ENCODE measurements around the gene PTCD1. TPM values are rescaled to one million over a fixed set of nuclear protein-coding genes. Genes with fewer than 3 reads are reported as not detected.
"Not testable (repeated sequence)": the region's sequence is repeated elsewhere in the genome, so short reads cannot be mapped to it uniquely, and the experiment has no call there.

The PTCD1 gene
- total RNA-seq, 1 experiment from 2014 or later: 10.9 TPM

- in situ Hi-C loops (cut with HindIII; ENCODE audit: low sequenced_read_pairs): no loop called here
- peak; percentile 66 for DNase-seq (ENCODE audit: low spot score)
Measured at GRCh38 chr7:99393355-99394187, 45.0 kb downstream of the PTCD1 start.

- in situ Hi-C loops (cut with HindIII; ENCODE audit: low sequenced_read_pairs): no loop called here
- peak; percentile 82 for DNase-seq (ENCODE audit: low spot score)
Measured at GRCh38 chr7:99392659-99393354, 45.8 kb downstream of the PTCD1 start.

- DNase-seq (ENCODE audit: low spot score): no peak
- in situ Hi-C loops (cut with HindIII; ENCODE audit: low sequenced_read_pairs): no loop called here
Measured at GRCh38 chr7:99392046-99392445, 46.6 kb downstream of the PTCD1 start.

- in situ Hi-C loops (cut with HindIII; ENCODE audit: low sequenced_read_pairs): no loop called here
- DNase-seq (ENCODE audit: low spot score): no peak
Measured at GRCh38 chr7:99390941-99391602, 47.5 kb downstream of the PTCD1 start.

GRCh38 chr7:99389772-99390171 is 48.8 kb downstream of the PTCD1 start:
- in situ Hi-C loops (cut with HindIII; ENCODE audit: low sequenced_read_pairs): no loop called here
- DNase-seq (ENCODE audit: low spot score): no peak

- no peak for DNase-seq (ENCODE audit: low spot score)
- in situ Hi-C loops (cut with HindIII; ENCODE audit: low sequenced_read_pairs): no loop called here
Measured at GRCh38 chr7:99387912-99388311, 50.7 kb downstream of the PTCD1 start.

GRCh38 chr7:99387239-99387635 is 51.4 kb downstream of the PTCD1 start:
- not testable (repeated sequence) for DNase-seq (ENCODE audit: low spot score)

GRCh38 chr7:99386584-99387238 is 51.9 kb downstream of the PTCD1 start:
- in situ Hi-C loops (cut with HindIII; ENCODE audit: low sequenced_read_pairs): no loop called here
- DNase-seq (ENCODE audit: low spot score): no peak

More at GRCh38 chr7:99387239-99387635, 51.4 kb downstream of the PTCD1 start:
- in situ Hi-C loops (cut with HindIII; ENCODE audit: low sequenced_read_pairs): not testable (repeated sequence)

- DNase-seq (ENCODE audit: low spot score): no peak
- in situ Hi-C loops (cut with HindIII; ENCODE audit: low sequenced_read_pairs): no loop called here
Measured at GRCh38 chr7:99385564-99385963, 53.0 kb downstream of the PTCD1 start.

- in situ Hi-C loops (cut with HindIII; ENCODE audit: low sequenced_read_pairs): no loop called here
- DNase-seq (ENCODE audit: low spot score): no peak
Measured at GRCh38 chr7:99384523-99384922, 54.1 kb downstream of the PTCD1 start.

- in situ Hi-C loops (cut with HindIII; ENCODE audit: low sequenced_read_pairs): no loop called here
- no peak for DNase-seq (ENCODE audit: low spot score)
Measured at GRCh38 chr7:99383791-99384370, 54.7 kb downstream of the PTCD1 start.

GRCh38 chr7:99383203-99383602 is 55.4 kb downstream of the PTCD1 start:
- in situ Hi-C loops (cut with HindIII; ENCODE audit: low sequenced_read_pairs): no loop called here

GRCh38 chr7:99381664-99382075 is 56.9 kb downstream of the PTCD1 start:
- no peak for DNase-seq (ENCODE audit: low spot score)
- in situ Hi-C loops (cut with HindIII; ENCODE audit: low sequenced_read_pairs): no loop called here

More at GRCh38 chr7:99383203-99383602, 55.4 kb downstream of the PTCD1 start:
- DNase-seq (ENCODE audit: low spot score): no peak

GRCh38 chr7:99380823-99381663 is 57.6 kb downstream of the PTCD1 start:
- DNase-seq (ENCODE audit: low spot score): no peak
- in situ Hi-C loops (cut with HindIII; ENCODE audit: low sequenced_read_pairs): no loop called here

GRCh38 chr7:99380032-99380822 is 58.4 kb downstream of the PTCD1 start:
- in situ Hi-C loops (cut with HindIII; ENCODE audit: low sequenced_read_pairs): no loop called here
- DNase-seq (ENCODE audit: low spot score): no peak

- DNase-seq (ENCODE audit: low spot score); in situ Hi-C loops (cut with HindIII; ENCODE audit: low sequenced_read_pairs): not testable (repeated sequence)
Measured at GRCh38 chr7:99379693-99380031, 58.9 kb downstream of the PTCD1 start.

GRCh38 chr7:99379043-99379577 is 59.5 kb downstream of the PTCD1 start:
- in situ Hi-C loops (cut with HindIII; ENCODE audit: low sequenced_read_pairs): no loop called here
- DNase-seq (ENCODE audit: low spot score): no peak

All from G401 (cell line).